ENCODE results near the gene CAMKV.
A peak's percentile ranks its signal among the peaks of the same experiment; 100 is the strongest.

Gene CAMKV

DNA sequence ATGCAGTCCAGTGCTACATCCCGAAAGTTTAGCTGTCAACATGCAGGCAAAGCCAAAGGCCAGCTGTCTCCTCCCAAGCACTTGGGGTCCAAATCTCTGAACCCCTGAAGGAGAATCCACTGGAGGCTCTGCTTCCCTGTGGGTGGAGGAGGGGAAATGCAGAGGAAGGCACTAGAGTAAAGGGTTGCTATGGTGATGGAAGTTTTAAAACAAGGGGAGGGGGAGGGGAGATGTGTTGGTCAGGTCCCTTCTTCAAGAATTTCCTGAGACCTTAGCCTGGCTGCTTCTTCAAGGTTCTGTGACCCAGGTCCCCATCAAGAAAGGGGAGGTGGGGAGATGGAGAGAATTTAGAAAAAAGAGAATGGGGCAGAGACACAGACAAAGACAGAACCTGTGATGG is 2.3 kb downstream of the CAMKV start:
- CTCF ChIA-PET = interaction anchor here (0.9 kb wide), 1 partner anchor 29 kb away, joined by 3 read pairs; no protein-coding TSS in a partner anchor
- TF ChIP-seq, protein P1, sequence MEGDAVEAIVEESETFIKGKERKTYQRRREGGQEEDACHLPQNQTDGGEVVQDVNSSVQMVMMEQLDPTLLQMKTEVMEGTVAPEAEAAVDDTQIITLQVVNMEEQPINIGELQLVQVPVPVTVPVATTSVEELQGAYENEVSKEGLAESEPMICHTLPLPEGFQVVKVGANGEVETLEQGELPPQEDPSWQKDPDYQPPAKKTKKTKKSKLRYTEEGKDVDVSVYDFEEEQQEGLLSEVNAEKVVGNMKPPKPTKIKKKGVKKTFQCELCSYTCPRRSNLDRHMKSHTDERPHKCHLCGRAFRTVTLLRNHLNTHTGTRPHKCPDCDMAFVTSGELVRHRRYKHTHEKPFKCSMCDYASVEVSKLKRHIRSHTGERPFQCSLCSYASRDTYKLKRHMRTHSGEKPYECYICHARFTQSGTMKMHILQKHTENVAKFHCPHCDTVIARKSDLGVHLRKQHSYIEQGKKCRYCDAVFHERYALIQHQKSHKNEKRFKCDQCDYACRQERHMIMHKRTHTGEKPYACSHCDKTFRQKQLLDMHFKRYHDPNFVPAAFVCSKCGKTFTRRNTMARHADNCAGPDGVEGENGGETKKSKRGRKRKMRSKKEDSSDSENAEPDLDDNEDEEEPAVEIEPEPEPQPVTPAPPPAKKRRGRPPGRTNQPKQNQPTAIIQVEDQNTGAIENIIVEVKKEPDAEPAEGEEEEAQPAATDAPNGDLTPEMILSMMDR (IDR thresholded peaks at IDR 0.05; ENCODE audit: insufficient read depth, low read length, missing control alignments) = no peak
- no peak overlapping the region for H3K4me3 ChIP-seq (ENCODE audit: low read depth, low read length)
- POLR2A ChIA-PET = no interaction called here
- DNase-seq (ENCODE audit: low read depth, low spot score) = no peak

DNA sequence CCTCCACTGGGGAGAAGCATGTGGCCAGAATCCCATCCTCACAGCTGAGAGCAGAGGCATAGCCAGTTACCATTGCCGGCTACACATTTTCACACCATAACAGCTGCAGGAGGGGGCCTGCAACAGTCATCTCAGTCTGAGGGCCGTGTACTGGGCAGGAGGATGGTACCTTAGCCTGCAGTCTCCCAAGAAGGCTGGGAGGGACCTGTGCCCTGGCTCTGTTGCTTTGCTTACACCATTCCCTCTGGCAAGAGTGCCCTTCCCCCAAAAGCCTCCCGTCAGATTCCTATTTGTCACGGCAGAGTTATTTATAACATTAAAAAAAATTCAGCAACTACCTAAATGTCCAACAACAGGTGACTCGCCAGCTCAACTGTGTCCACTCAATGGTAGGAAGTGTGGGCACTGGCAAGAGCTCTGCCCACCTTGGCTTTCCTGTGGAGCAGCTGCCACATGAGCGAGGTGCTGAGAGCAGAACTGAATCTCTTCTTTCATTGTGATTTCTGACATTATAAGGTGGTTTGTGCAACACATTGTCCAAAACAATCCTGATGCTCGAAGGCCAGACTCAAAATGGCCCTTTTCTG is 4.4 kb downstream of the CAMKV start:
- TF ChIP-seq, protein P1 (IDR thresholded peaks at IDR 0.05; ENCODE audit: insufficient read depth, low read length, missing control alignments) = no peak
- ChIA-PET POLR2A (no interaction called here), CTCF (no interaction called here)
- no peak for DNase-seq (ENCODE audit: low read depth, low spot score)
- no peak overlapping the region for H3K4me3 ChIP-seq (ENCODE audit: low read depth, low read length)

DNA sequence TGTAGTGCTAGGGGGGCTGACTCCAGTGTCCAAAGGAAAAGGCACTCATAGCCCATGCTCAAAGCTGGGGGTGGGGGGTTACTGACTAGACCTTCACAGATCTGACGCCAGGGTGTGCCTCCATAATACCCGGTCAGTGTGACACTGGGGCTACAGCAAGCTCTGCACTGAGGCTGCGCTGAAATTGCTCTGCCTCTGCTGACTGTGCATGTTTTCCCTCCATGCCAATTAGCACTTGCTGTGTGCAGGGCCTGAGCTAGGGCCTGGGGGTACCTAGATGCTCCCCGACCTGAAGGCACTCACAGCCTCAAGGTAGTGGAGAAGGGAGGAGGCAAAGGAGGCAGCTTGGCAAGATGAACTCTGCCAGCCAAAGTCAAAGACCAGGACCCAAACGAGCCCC is 5.2 kb downstream of the CAMKV start:
- TF ChIP-seq, protein P1 (IDR thresholded peaks at IDR 0.05; ENCODE audit: insufficient read depth, low read length, missing control alignments) = no peak
- ChIA-PET CTCF (interaction anchor here (1.9 kb wide), 1 partner anchor 25 kb away, joined by 4 read pairs; no protein-coding TSS in a partner anchor), POLR2A (no interaction called here)
- no peak overlapping the region for H3K4me3 ChIP-seq (ENCODE audit: low read depth, low read length)
- DNase-seq (ENCODE audit: low read depth, low spot score) = no peak

DNA sequence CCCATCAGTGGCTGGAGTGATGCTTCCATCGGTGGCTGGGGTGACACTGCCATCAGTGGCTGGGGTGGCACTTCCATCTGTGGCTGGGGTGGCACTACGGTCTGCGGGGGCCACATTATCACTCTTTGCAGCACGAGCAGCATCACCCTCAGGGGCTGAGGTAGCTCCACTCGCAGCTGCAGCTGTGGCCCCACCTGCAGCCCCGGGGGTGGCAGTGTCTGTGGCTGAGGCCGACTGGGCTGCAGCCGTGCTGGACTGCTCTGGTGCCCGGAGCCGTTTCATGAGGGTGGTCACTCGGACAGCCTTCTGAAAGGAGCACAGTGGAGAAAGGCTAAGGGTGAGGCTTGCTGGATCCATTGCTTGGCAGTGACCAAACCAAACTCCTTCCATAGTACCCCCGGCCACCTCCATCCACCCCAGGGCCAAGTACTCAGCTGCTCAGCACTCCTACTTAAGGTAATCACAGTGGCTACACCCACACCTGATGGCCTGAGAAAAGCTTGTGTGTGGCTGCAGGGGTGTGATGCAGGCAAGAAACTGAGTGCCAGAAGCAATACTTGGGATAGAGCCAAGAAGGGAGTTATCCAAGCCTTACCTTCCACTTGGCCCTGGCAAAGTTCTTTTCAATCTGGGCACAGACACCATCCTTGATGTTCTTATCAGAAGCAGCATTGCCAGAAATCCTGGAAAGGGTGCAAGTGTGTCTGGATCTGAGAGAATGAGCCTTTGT is 10.0 kb downstream of the CAMKV start:
- TF ChIP-seq, protein P1 (IDR thresholded peaks at IDR 0.05; ENCODE audit: insufficient read depth, low read length, missing control alignments) = no peak
- ChIA-PET CTCF (interaction anchor here (1.7 kb wide), 1 partner anchor 25 kb away, joined by 3 read pairs; no protein-coding TSS in a partner anchor), POLR2A (no interaction called here)
- H3K4me3 ChIP-seq (ENCODE audit: low read depth, low read length) = no peak overlapping the region
- DNase-seq (ENCODE audit: low read depth, low spot score) = no peak

DNA sequence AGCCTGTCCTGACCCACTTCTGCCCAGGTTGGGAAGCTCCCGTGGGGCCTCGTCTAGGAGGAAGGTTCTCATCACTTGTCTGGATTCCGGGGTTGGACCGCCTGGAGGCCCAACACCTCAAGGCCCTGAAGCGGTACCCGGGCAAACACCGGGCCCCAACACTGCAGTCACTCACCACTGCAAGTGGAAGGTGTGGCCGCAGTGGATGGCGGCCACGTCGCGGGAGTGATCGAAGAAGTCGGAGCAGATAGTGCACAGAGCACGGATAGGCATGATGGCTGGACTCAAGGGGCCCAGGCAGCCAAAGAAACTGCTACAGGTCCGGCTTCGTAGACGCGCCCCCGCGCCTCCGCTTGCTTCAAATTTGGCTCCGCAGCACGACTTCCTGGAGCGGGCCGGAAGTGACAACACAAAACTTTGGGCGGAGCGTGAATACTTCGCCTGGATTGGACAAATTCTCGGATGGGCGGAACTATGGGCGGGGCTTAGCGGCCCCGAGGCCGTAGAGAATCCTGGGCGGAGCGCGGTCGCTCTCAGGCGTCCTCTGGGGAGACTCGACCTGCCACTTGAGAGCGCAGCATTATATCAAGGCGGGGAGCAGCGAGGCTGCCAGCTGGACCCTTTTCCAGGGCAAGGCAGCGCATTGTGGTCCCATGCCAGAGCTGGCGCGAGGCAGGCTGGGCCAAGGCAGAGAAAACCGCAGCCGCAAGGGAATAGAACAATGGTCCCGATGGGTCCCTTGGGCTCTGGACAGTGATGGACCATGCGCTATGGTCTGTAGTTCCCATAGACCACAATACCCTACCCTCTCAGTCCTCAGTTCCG is 13.3 kb downstream of the CAMKV start, which contains the start of gene TRAIP:
Gene TRAIP (minus strand): TSS at position 384 of the 825 bp plus-strand sequence. CDS start 111 bp downstream, at position 273.
- peak within 1 kb of the TSS; percentile 88 for H3K4me3 ChIP-seq (ENCODE audit: low read depth, low read length)
- CTCF ChIA-PET = interaction anchor here (1.4 to 6.0 kb wide), 3 partner anchors 11 to 53 kb away, joined by 4 to 57 read pairs (median 12); partner anchors contain the start of gene INKA1
- DNase-seq (ENCODE audit: low read depth, low spot score) = peak; percentile 45
- TF ChIP-seq, protein P1 (IDR thresholded peaks at IDR 0.05; ENCODE audit: insufficient read depth, low read length, missing control alignments) = no peak
- POLR2A ChIA-PET = interaction anchor here (0.8 kb wide), 1 partner anchor 57 kb away, joined by 4 read pairs; the partner anchor contains the start of gene CDHR4

All from AG04449 (cell line).